Iris pigment epithelial cell (primary cell): ENCODE data around the gene FBXO42.
"Not testable (repeated sequence)": the region's sequence is repeated elsewhere in the genome, so short reads cannot be mapped to it uniquely, and the experiment has no call there.

Source experiments
- DNase-seq: peaks from one replicate; pipeline ENCODE4 v3.0.0-alpha.2; 2011; ENCODE audit warnings: low read depth

The FBXO42 gene

GRCh38 chr1:16221499-16221898, 130.8 kb downstream of the FBXO42 start:
- DNase-seq: no peak

DNA sequence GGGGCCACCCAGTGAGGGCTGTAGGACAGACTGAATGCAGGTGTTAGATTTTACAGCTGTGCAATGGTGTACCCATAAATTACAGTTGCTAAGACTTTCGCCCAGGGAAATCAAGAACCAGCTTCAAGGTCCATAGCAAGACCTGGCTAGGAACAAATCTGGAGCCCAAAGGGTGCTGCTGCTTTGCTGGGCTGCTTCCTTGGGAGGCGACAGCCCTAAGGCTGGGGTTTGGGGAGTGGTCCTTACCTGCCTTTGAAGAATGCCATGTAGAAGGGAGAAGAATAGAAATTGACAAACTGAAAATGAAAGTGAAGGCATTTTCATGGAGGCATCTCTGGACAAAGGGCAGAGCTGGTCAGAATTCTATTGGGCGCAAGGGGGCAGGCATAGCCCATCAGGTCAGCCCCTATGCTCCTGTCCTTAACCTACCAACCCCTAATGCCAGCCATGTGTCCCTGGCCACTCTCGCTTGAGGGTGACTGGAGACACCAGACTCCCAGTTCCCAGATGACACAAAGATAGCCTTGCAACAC, 132.2 kb downstream of the FBXO42 start:
- DNase-seq: no peak

- DNase-seq: no peak
Measured at GRCh38 chr1:16218674-16219071, 133.6 kb downstream of the FBXO42 start.

DNA sequence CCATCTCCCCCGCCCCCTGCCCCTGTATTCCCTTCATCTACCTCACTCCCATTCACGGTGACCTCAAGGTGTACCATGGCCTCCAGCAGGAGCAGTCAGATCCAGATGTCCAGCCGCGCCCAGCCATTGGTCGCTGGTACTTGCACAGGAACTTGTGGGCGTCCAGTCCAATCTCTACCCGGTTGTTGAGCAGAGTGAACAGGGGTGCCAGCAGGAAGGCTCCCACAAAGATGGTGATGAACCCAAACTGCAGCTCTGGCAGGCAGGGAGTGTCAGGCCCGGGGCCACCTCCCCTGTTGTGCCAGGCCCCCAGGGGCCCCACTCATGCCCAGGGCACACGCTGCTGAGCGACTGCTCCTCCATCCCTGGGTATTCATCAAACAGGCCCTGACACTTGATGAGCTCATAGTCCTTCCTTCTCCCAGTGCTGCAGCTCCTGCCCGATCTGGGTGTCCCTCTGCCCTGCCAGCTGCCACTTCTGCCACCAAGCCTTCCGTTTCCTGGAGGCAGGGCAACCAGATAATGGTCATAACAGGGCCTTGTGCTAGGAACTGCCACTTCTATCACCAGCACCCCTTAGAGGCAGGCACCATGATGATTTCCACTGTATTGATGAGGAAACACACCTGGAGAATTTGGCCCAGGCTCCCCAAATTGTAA, 134.1 kb downstream of the FBXO42 start:
- no peak for DNase-seq

GRCh38 chr1:16217061-16217785, 135.1 kb downstream of the FBXO42 start:
- peak; percentile 98 for DNase-seq

DNA sequence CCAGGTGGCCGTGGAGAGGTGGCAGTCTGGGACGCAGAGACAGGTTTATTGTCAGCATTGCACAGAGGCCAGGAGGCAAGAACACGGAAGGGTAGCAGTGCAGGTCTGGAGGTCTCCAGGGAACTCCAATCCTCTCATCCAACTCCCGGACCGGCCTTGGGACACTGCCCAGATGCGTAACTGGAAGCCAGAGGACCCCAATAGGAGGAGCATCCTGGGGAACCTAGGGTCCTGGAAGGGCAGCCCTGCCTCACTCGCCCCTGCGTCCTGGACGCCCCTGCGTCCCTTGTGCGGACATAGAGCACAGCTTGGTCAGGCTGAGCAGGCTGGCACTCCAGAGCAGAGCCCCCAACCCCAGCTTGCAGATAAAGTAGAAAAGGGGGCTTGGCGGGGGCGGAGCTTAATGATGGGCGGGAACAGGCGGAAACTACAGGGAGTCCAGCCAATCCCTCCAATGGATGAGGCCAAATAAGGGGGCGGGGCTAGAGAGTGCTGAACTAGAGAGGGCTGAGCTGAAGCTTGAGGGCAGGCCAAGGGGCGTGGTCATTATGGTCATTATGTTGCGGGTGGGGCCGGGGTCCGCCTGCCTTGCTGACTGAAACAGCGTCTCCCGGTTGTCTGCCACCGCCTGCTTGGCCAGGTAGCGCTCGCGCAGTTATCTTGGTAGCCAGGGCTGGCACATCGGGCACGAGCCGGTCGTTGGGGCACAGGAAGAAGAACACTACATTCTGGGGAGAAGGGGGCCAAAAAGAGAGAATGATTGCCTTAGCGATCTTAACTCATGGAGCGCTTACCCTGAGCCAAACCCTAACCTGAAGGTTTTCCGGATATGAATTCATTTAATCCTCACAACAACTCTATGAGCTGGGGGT, 136.2 kb downstream of the FBXO42 start:
- DNase-seq: peak; percentile 87

DNA sequence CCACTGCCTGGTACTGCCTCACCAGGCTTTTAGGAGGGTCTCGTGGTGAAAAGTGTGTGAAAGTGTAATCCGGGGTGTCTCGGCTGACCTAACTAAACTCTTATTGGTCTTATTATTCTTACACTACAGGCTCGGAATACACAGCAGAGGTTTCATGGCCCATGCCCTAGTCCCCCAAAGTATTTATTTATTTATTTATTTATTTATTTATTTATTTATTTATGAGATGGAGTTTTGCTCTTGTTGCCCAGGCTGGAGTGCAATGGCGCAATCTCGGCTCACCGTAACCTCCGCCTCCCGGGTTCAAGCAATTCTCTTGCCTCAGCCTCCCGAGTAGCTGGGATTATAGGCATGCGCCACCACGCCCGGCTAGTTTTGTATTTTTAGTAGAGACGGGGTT, 137.0 kb downstream of the FBXO42 start:
- not testable (repeated sequence) for DNase-seq

DNA sequence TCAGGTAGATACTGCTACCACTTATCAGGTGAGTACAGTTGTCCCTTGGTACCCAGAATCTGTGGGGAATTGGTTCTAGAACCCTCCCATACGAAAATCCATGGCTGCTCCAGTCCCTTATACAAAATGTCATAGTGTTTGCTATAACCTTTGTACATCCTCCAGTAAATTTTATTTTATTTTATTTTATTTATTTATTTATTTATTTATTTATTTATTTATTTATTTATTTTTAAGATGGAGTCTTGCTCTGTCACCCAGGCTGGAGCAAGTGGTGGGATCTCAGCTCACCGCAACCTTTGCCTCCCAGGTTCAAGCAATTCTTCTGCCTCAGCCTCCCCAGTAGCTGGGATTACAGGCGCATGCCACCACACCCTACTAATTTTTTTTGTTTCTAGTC, 138.7 kb downstream of the FBXO42 start:
- DNase-seq: not testable (repeated sequence)

DNA sequence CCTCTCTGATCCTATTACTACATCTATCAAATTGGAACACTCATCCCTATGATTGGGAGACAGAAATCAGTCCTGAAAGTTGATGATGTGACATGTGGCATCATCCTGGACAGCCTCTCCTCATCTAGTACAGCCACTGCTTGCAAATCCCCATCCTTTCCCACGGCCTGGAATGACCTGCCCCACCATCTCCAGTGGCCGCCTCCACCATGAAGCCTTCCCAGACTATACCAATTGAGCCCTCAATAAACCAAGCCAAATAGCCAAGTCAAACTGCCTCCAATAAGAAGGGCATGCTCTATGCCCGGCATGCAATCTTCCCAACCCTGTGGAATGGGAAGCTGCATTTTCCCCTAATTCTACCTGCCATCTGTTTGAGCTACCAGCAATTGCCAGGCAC, 139.3 kb downstream of the FBXO42 start:
- DNase-seq: no peak

DNA sequence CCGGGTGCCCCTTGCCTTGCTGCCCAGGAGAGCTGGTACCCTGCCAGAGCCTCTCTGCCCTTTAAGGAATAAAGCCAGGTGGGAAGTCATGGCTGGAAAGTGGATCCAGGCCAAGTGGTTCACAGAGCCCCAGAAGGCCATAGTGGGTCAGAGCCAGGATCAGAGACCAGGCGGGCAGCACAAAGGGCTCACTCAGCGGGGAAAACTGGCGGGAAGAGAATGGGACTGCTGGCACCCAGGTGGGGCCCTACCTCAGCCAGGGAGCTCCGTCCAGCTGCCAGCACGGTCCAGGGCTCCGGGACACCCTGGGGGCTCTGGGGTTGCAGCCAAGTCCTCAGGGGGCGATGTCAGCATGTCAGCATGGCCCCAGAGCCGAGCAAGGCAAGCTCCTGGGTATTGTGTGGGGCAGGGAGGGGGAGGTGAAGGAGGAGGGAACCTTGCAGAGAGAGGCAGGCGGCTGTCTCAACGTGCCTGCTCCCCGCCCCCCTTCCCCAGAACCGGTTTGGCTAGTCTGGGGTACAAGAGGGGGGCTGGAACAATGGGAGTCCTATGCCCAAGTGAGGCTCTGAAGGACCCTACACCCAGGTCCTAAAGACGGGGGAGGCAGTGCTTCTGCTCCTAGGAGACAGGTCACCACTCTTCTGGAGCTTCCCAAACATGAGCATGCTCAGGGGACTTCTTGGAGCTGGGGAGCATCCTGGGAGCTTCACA, 139.9 kb downstream of the FBXO42 start, which contains the start of gene ARHGEF19:
TSS of gene ARHGEF19 (minus strand) at position 402 of the 711 bp plus-strand sequence. CDS start 3,598 bp downstream, outside the sequence.
- no peak for DNase-seq

DNA sequence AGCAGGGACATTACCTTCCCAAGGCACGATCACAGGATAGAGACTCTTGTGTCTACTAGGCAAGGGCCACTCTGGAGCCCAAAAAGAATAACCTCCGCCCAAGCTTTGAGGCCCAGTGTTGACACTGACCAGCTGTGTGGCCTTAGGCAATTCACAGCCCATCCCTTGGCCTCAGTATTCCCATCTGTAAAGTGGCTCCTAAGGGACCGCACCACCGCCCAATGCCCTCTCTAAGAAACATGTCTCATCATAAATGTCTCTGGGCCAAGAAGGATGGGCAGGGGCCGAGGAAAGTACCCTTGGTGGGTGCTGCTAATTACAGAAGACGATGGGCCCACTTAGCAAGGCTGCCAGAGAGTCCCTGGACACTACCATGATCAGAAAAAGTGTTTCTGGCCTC, 140.5 kb downstream of the FBXO42 start:
- no peak for DNase-seq

DNA sequence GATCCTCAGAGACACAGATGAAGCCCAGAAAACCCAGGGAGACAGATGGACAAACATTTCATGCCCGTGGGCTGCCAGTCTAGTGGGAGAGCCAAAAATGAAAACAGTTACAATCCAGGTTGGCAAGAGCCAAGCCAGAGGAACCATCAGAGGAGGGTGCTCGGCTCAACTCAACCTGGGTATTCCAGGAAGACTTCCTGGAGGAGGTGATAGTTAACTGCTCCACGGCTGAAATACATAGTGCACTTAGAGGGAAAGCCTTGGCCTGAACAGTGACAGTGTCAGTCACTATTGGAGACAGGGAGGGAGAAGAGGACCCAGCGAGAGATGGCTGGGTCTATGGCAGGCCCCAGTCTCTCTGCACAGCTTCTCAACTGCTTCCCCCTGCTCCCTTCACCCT, 141.7 kb downstream of the FBXO42 start:
- DNase-seq: no peak

DNA sequence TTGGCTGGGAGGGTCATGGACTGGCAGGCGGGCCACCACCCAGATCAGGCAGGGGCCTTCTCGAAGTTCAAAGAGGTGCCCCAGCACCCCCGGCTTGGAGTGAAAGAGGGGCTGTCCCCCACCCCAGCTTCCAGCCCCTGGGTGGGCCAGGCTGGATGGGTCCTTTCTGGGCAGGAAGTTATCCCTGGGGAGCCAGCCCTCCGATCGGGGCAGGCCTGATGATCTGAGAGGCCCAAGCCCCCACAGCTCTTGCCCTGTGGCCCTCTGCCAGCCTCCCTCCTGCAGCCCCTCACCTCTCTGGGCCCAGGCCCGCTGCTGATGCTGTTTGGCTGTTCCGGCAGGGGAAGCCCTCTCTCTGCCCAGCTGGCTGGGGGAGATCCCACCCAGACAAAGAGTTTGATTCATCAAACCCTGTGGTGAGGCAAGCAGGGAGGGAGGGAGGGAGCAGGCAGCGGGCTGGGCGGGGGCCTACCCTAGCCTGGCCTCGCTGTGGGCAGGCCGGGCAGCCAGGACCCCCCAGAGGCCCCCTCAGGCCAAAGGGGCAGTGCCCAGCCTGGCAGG, 142.4 kb downstream of the FBXO42 start:
- DNase-seq: no peak

GRCh38 chr1:16209132-16209846, 143.0 kb downstream of the FBXO42 start:
- no peak for DNase-seq

DNA sequence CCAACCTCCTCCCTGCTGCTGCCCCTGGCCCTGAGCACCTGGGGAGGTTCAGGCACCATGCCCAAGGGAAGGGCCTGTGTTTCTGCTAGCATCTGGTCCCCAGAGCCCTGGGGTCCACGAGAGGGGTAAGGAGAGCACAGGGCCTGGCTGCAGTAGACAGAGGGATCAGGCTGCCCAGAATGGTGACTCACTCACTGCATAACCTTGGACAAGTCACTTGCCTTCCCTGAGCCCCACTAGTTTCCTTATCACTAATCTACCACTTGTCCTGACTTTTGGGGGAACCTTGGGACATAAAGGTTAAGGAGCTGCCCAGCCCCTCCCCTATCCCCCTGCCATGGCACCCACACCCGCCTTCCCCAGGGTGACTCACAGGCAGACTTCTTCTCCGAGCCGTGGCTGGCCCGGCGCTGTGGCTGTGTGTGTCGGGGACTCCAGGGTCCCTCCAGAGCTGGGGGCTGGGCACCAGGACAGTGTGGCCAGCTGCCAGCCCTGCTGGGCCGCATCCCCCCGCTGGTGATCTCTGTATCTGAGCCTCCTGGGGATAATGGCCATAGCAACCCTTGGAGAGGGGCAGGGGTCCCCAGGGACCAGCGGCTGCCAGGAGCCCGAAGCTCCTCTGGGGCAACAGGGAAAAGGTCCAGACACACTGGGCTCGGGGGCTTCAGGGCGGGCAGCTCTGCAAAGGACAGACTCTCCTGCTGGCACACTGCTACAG, 143.9 kb downstream of the FBXO42 start:
- peak; percentile 52 for DNase-seq

- DNase-seq: no peak
Measured at GRCh38 chr1:16207318-16208269, 144.7 kb downstream of the FBXO42 start.

DNA sequence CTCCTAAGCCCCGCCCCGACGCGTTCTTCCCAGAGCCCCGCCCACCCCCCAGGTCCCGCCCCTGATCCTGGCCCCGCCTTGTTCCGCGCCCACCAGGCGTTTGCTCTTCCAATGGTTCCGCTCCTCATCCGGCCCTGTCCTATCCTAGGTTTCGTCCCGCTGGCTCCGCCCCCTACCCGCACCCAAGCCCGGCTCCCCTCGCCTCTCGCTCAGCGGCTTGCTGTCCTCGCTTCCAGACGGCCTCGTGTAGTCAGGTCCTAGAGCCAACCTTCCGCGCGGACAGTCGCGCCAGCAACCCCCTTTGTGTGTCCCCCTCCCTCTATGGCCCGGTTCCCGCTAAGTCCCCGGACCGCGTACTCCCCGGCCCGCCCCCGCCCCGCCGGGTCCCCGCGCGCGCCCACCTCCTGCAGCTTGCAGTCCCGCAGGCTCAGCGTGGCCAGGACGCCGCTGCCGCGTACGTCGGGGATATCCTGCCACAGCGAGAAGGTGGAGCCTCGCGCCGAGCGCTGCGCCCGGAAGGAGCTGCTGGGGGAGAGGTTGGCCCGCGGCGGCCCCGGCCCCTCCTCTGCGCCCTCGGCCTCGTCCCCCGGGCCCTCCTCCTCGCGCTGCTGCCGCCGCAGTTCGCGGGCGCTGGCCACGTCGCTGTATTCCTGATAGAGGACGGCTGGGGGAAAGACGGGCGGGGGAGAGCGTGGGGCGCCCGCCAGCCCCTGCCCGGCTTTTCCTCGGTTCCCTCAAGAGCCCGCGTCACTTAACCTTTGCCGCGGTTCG, 145.5 kb downstream of the FBXO42 start:
- DNase-seq: peak; percentile 99

GRCh38 chr1:16205891-16206546, 146.3 kb downstream of the FBXO42 start:
- DNase-seq: no peak
